NCI-H146 treated with DMSO at 0.1 percent for 48 hours (cell line): Measurements from ENCODE around the gene FAM89A.
"Not testable (repeated sequence)": the region's sequence is repeated elsewhere in the genome, so short reads cannot be mapped to it uniquely, and the experiment has no call there.

Experiments
- DNase-seq: peaks from one replicate; lab custom pipeline; 2025; ENCODE audit not compliant: unreplicated experiment; lab: John Stamatoyannopoulos, UW

Gene FAM89A

GRCh38 chr1:231057410-231057809 lies 17.4 kb upstream of the FAM89A start:
- no peak for DNase-seq

DNA sequence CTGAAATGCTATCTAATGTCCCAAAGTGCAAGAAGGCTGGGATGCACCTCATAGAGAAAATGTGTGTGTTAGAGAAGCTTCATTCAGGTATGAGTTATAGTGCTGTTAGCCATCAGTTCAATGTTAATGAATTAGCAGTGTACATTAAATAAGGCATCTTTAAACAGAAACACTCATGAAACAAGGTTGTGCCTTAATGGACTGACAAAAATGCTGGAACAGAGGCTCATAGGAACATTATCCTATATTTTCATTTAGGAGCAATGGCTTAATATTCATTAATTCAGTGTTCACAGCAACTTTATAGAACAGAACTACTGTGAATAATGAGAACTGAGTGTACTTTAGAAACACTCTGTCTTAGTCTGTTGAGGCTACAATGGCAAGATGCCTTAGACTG lies 15.2 kb upstream of the FAM89A start:
- DNase-seq = no peak

DNA sequence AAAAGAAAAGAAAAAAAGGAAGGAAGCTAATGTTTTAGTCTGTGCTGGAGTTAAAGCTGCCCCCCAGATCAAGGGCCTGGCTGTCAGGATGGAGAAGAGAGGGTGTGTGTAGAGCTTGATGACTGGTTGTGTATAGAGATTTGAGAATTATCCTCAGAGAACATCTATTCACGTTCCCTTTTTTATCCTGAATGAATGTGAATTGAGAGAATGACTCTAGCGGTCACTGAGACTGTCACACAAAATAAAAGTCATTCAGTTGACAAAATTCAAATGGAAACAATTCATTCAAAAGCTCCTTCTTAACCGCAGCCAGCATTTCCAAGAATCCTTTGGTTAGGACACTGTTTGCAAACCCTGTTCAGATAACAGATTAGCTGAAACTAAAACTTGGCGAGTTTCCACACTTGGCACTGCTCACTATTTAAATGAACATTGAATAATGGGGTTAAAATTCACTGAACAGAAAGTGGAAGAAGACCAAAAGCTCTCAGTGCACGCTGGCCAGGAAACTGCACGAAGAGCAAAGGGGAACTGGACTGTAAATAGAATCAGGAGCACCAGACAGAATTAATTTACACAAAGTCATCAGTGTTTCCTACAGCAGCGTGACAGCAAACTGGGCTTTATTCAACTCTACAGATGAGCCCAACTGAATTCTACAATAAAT lies 13.6 kb upstream of the FAM89A start:
- DNase-seq = peak; percentile 1

- no peak for DNase-seq
Observed at GRCh38 chr1:231052777-231053176, 12.7 kb upstream of the FAM89A start.

GRCh38 chr1:231050932-231051331 lies 10.9 kb upstream of the FAM89A start:
- not testable (repeated sequence) for DNase-seq

DNA sequence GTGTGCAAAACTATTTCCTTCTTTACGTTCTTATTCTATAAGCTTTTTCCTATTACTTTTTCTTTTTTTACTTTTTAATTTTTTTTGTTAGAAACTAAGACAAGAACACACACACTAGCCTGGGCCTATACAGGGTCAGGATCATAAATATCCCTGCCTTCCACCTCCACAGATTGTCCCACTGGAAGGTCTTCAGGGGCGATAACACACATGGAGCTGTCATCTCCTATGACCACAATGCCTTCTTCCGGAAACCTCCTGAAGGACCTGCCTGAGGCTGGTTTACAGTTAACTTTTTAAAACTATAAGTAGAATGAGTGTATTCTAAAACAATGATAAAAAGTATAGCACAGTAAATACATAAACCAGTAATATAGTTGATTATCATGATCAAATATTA lies 10.3 kb upstream of the FAM89A start:
- no peak for DNase-seq

DNA sequence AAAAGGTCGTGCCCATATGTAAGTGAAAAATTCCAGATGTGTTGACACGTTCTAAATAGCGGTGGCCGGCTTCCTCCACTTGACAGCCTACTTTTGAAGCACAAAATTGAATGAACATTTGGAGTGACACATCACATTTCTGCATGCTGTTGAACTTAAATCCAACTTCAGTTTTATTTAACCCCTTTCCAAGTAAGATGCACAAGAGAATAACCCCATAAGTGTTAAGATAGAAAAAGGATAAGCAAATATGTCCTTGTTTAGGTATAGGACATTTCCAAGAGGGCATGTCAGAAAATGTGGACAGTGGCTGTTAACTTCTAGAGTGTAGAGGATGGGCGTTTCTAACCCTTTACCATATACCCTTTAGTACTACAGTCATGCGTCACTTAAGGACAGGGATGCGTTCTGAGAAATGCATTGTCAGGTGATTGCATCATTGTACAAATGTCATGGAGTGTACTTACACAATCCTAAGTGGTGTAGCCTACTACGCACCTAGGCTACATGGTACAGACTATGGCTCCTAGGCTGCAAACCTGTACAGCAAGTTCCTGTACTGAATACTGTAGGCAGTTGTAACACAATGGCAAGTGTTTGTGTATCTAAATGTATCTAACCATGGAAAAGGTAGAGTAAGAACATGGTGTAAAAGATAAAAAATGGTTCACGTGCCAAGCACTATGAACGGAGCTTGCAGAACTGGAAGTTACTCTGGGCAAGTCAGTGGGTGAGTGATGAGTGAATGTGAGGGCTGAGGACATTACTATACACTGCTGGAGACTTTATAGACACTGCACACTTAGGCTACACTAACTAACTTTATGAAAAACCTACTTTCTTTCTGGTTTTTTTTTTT lies 9.3 kb upstream of the FAM89A start:
- DNase-seq = no peak

DNA sequence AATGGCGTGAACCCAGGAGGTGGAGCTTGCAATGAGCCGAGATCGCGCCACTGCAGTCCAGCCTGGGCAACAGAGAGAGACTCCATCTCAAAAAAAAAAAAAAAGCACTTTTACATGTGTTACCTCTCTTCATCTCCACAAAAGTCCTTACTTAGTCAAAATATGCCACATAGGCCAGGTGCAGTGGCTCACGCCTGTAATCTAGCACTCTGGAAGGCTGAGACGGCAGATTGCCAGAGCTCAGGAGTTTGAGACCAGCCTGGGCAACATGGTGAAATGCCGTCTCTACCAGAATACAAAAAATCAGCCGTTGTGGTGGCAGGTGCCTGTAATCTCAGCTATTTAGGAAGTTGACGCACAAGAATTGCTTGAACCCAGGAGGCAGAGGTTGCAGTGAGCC lies 8.4 kb upstream of the FAM89A start:
- DNase-seq = not testable (repeated sequence)

DNA sequence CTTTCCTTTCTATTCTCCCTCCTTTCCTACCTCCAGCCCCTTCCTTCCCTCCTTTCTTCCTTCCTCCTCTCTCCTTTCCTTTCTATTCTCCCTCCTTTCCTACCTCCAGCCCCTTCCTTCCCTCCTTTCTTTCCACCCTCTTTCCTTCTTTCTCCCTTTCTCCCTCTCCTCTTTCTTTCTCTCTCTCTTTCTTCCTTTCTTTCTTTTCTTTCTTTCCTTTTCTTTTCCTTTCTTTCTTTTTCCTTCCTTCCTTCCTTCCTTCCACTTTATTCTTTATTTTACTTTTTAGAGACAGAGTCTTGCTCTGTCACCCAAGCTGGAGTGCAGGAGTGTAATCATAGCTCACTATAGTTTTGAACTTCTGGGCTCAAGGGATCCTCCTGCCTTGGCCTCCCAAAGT lies 7.5 kb upstream of the FAM89A start:
- DNase-seq = not testable (repeated sequence)

DNA sequence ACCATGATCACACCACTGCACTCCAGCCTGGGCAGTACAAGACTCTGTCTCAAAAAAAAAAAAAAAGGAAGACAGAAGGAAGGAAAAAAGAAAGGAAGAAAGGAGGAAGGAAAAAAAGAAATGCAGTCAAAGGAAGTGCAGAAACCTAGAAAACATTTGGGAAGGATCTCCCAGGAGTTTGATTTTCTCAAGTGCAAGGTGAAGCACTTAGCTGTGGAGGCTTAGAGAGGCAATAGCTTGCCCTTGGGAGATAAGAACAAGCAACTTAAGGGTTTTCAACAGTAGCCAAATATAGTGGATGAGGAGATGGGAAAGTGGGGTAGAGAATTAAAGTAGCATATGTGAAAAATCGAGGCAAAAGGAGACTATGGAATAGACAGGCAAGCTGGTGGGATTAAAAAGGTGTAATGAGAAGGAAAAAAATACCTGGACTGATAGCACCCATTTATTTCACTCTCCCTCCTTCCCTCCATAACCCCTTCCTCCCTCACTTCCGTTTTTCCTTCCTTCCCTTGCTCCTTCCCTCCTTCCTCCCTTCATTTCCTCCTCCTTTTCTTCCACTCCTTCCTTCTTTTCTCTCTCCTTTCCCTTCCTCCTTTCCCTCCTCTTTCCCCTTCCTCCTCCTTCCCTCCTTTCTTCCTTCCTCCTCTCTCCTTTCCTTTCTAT lies 6.8 kb upstream of the FAM89A start:
- DNase-seq = no peak

DNA sequence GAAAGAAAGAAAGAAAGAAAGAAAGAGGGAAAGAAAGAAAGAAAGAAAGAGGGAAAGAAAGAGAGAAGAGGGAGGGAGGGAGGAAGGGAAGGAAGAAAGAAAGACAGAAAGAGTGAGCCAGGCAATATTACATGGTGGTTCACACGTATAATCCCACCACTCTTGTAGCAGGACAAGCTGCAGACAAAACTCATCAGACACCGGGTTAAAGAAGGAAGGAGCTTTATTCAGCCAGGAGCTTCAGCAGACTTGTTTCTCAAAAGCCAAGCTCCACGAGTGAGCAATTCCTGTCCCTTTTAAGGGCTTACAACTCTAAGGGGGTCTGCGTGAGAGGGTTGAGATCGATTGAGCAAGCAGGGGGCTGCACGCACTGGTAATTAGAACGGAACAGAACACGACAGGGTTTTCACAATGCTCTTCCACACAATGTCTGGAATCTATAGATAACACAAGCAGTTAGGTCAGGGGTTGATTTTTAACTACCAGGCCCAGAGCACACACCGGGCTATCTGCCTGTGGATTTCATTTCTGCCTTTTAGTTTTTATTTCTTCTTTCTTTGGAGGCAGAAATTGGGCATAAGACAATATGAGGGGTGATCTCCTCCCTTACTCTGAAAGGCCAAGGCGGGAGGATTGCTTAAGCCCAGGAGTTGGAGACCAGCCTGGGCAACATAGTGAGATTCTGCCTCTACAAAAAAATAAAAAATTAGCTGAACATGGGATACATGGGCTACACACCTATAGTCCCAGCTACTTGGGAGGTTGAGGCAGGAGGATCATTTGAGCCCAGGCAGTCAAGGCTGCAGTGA lies 6.1 kb upstream of the FAM89A start:
- not testable (repeated sequence) for DNase-seq

DNA sequence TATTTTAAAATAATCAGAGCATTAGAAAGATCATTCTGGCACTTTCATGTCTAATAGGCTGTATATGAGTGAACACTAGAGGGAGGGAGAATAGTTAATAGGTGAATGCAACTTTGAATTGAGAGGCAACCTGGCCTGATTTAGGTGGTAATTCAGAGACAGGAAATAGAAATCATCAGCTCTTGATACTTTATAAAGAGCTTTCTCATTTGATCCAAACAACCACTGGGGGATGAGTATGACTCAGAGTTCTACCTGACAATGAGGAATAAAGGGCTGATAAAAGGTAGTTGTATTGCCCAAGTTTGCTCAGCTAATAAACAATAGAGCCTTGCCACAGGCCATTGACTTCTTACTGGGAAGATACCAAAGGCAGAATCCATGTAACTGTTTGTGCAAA lies 5.2 kb upstream of the FAM89A start:
- DNase-seq = peak; percentile 51

DNA sequence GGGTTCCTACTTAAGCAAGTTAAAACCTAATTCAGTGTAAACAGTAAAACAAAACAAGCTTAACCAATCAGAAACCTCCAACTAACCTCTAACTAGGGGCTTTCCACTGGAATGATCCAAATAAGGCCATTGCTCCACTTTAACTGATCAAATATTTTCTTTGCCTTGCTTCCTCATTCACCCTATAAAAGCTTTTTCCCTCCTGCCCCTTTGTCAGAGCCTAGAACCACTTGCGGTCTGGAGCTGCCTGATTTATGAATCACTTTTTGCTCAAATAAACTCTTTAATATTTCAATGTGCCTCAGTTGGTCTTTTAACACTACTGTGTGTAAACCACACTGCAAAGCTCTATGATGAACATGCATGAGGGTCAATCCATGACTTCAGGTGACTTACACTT lies 4.5 kb upstream of the FAM89A start:
- no peak for DNase-seq

DNA sequence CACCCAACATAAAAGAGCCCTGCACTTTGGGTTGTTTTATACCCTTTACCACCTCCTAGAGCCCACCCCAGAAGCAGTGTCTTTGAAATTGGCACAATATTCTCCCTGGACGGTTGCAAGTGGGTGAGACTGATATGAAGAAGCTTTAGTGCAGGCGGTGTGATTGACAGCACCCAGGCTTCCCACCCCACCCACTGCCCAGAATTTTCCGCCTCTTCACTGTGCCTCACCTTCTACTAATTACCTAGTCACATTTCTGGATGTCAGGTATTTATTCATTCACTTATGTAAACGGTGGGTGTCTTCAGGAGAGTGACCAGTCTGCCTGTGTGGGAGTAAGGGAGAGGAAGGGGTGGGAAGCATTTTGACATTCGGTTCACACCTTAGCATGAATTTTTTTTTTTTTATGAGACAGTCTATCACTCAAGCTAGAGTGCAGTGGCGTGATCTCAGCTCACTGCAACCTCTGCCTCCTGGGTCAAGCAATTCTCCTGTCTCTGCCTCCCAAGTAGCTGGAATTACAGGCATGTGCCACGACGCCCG lies 1.7 kb upstream of the FAM89A start:
- no peak for DNase-seq

- DNase-seq = no peak
Observed at GRCh38 chr1:231040800-231041718, 1.0 kb upstream of the FAM89A start.

DNA sequence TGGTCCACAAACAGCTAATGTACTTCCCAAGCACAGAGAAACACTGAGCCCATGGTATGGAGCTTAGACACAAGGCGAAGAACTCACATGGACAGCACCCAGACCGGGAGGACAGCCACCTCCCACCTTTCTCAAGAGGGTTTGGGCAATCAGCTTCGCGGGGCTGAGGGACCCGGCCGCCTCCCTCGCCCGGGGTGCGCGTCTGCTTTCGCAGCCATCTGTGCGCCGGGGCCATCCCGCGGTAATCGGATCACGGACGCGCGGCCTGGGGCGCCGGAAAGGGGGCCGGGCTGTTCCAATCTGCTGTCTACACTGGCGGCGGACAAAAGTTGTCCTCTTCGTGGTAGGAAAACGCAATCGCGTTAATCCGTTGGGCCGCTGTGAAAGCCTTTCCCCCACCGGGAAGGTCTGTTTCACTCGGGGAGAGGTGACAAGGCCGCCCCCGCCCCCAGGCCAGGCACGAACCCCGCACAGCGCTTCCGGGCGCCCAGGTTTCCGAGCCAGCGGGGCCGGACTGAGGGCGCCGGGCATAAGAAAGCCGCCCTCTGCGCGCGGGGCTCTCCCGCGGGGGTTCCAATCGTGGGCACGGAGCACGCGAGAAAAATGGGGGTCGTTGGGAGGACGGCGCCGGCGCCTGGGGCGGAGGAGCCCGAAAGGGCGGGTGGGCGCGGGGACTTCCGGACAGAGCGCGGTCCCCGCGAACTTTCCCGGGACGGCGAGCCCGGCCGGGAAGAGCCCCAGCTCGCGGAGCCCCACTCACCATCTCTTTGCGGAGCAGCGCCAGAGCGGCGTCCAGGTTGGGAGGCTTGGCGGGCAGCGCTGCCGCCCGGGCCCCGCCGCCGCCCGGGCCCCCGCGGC lies 664 bp downstream of the FAM89A start:
- no peak for DNase-seq

- no peak for DNase-seq
Observed at GRCh38 chr1:231037585-231038517, 2.2 kb downstream of the FAM89A start.

DNA sequence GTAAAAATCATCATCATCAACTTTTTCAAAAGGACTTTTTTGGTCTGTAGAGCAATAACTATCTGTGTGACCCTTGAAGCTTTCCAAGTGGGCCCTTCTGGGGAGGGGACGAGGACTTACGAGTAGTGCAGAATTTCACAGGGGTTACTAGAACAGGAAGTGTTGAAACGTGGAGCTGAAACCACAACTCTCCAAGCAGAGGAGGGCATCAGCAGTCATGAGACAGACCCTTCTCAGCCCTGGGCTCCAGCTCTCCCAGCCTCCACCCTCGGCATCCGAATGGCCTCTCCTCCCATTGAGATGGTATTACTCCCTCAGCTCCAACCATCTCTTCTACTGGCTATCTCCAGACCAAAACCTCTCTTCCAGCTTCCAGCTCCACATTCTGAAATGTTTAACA lies 3.6 kb downstream of the FAM89A start:
- no peak for DNase-seq
